ENCODE data around the gene MAN2C1.

The MAN2C1 gene

DNA sequence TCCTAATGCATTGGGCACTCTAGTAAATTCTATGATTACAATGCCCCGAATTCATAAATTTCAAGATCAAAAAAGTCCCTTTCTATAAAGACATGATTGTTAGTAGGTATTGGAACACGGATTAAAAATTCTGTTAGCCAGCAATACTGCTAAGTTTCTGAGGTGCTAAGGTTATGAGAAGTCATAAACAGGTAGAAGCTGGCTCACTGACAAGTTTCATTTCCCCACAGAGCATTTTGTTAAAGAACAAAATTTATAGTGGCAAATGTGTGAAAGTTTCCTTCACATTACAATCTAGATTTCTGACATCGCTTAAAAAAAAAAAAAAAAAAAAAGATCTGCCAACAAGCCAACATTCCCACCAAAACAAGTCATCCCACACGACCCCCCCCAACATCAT is 12.4 kb upstream of the MAN2C1 start:
- WGBS (ENCODE audit: extremely low coverage, insufficient coverage, insufficient read length) = 100% methylated on average over 1 of the region's 4 CpGs
- Histone ChIP-seq H3K4me3 (ENCODE audit: low read depth, low read length) (no peak overlapping the region), H3K27ac (ENCODE audit: low read depth, low read length) (no peak overlapping the region), H2AFZ (ENCODE audit: insufficient read depth, low read length, poor library complexity) (no peak overlapping the region), H3K79me1 (ENCODE audit: low read length) (no peaks in the 10 kb centered on the region), H4K91ac (ENCODE audit: low read depth, low read length) (no peak overlapping the region), H2BK120ac (ENCODE audit: insufficient read depth, low read length, poor library complexity) (no peak overlapping the region), H3K9ac (ENCODE audit: low read length) (no peak overlapping the region), H3K9me3 (ENCODE audit: insufficient read depth, low read depth, low read length) (no peaks in the 10 kb centered on the region), H3K27me3 (ENCODE audit: insufficient read depth, low read length) (no peaks in the 10 kb centered on the region), H3K4me2 (ENCODE audit: low read length) (no peak overlapping the region), H2AK5ac (ENCODE audit: low read length) (no peak overlapping the region), H4K12ac (ENCODE audit: low read depth, low read length) (no peak overlapping the region), H3K4ac (ENCODE audit: low read depth, low read length) (no peak overlapping the region), H3K36me3 (ENCODE audit: control insufficient read depth in 1 of 2, insufficient read depth in 2 of 2, low read length in 2 of 2) (peaks cover 34 to 41% of the 10 kb centered on the region in 2 experiments), H4K8ac (ENCODE audit: low read depth, low read length) (no peak overlapping the region), H3K14ac (ENCODE audit: low read length) (no peak overlapping the region), H3K4me1 (ENCODE audit: control insufficient read depth in 1 of 2, insufficient read depth in 2 of 2, low read length in 2 of 2) (no peaks in the 10 kb centered on the region), H3K23ac (ENCODE audit: low read length) (no peak overlapping the region), H2BK5ac (ENCODE audit: low read depth, low read length, poor library complexity) (no peak overlapping the region), H2BK12ac (ENCODE audit: low read length) (no peak overlapping the region), H3K79me2 (ENCODE audit: control insufficient read depth, insufficient read depth, low read length, poor library complexity) (no peaks in the 10 kb centered on the region), H3K18ac (ENCODE audit: low read length) (no peak overlapping the region)
- DNase-seq = no peak

DNA sequence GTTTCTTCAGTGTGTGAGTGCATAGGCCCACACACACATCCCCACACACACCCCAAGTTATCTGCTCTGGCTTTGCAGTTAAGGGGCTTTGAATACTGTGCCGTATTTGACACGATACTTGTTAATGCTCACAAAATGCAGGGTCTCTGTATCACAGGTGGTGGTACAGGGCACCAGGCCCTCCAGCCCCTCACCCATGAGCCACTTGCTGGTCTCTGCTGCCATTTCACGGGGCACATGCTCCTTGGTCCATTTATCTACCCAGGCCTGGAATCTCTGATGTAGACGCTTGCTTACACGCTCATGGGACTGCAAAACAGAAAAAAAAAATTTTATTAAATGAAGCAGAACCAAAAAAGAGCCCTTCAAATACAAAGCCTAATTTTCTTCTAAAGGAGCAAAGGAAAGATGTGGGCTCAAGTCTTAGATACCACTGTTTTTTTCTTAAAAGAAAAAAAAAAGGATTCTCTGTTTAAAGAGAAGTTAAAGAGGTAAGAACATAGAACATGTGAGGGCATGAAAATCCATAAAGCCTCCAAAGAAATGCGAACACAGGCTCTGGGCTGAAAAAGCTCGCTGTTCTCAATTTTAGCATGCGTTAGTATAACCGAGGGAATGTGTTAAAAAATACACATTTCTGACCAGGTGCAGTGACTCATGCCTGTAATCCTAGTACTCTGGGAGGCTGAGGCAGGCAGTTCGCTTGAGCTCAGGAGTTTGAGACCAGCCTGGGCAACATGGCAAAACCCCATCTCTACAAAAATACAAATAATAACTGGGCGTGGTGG is 3.7 kb upstream of the MAN2C1 start:
- Histone ChIP-seq H3K27me3 (ENCODE audit: insufficient read depth, low read length) (no peaks in the 10 kb centered on the region), H3K9ac (ENCODE audit: low read length) (no peak overlapping the region), H2BK120ac (ENCODE audit: insufficient read depth, low read length, poor library complexity) (no peak overlapping the region), H3K4me1 (ENCODE audit: control insufficient read depth in 1 of 2, insufficient read depth in 2 of 2, low read length in 2 of 2) (peaks cover 3 to 9% of the 10 kb centered on the region in 2 experiments), H4K91ac (ENCODE audit: low read depth, low read length) (no peak overlapping the region), H3K4ac (ENCODE audit: low read depth, low read length) (no peak overlapping the region), H4K8ac (ENCODE audit: low read depth, low read length) (no peak overlapping the region), H3K23ac (ENCODE audit: low read length) (no peak overlapping the region), H3K79me2 (ENCODE audit: control insufficient read depth, insufficient read depth, low read length, poor library complexity) (peaks cover 4% of the 10 kb centered on the region), H2BK12ac (ENCODE audit: low read length) (no peak overlapping the region), H3K9me3 (ENCODE audit: insufficient read depth, low read depth, low read length) (no peaks in the 10 kb centered on the region), H2AFZ (ENCODE audit: insufficient read depth, low read length, poor library complexity) (no peak overlapping the region), H3K14ac (ENCODE audit: low read length) (no peak overlapping the region), H3K36me3 (ENCODE audit: control insufficient read depth in 1 of 2, insufficient read depth in 2 of 2, low read length in 2 of 2) (peaks cover 28 to 47% of the 10 kb centered on the region in 2 experiments), H2AK5ac (ENCODE audit: low read length) (no peak overlapping the region), H3K4me2 (ENCODE audit: low read length) (no peak overlapping the region), H3K18ac (ENCODE audit: low read length) (no peak overlapping the region), H4K12ac (ENCODE audit: low read depth, low read length) (no peak overlapping the region), H3K27ac (ENCODE audit: low read depth, low read length) (no peak overlapping the region), H2BK5ac (ENCODE audit: low read depth, low read length, poor library complexity) (no peak overlapping the region), H3K4me3 (ENCODE audit: low read depth, low read length) (no peak overlapping the region), H3K79me1 (ENCODE audit: low read length) (peaks cover 8% of the 10 kb centered on the region)
- DNase-seq = no peak
- WGBS (ENCODE audit: extremely low coverage, insufficient coverage, insufficient read length) = no CpG with 5 or more reads among the region's 11 CpGs

DNA sequence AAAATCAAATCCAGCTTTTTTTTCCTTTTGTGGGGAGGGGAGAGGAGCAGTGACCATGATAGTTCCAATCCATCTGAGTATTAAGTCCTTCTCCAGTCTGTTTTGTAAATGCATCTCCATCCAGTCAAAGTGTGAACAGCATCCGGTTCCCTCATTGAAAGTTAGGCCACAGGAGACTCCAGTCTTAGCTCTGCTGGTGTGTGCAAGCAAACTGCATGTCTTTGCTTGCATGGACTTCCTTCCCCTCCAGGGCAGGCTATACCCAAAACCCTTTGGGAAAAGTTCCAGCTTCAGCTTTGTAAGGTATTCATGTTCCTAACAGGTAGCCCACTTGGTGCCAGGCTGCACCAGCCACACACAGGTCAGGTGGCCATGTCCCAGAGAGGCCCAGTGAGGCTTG is 3.1 kb upstream of the MAN2C1 start:
- Histone ChIP-seq H4K12ac (ENCODE audit: low read depth, low read length) (no peak overlapping the region), H3K4me2 (ENCODE audit: low read length) (no peak overlapping the region), H3K4ac (ENCODE audit: low read depth, low read length) (no peak overlapping the region), H3K14ac (ENCODE audit: low read length) (no peak overlapping the region), H2BK12ac (ENCODE audit: low read length) (no peak overlapping the region), H2BK120ac (ENCODE audit: insufficient read depth, low read length, poor library complexity) (no peak overlapping the region), H3K36me3 (ENCODE audit: control insufficient read depth in 1 of 2, insufficient read depth in 2 of 2, low read length in 2 of 2) (peaks cover 28 to 49% of the 10 kb centered on the region in 2 experiments), H3K4me3 (ENCODE audit: low read depth, low read length) (no peak overlapping the region), H3K27ac (ENCODE audit: low read depth, low read length) (no peak overlapping the region), H3K79me2 (ENCODE audit: control insufficient read depth, insufficient read depth, low read length, poor library complexity) (peaks cover 4% of the 10 kb centered on the region), H3K79me1 (ENCODE audit: low read length) (peaks cover 8% of the 10 kb centered on the region), H2BK5ac (ENCODE audit: low read depth, low read length, poor library complexity) (no peak overlapping the region), H3K23ac (ENCODE audit: low read length) (no peak overlapping the region), H4K91ac (ENCODE audit: low read depth, low read length) (no peak overlapping the region), H3K27me3 (ENCODE audit: insufficient read depth, low read length) (no peaks in the 10 kb centered on the region), H3K9me3 (ENCODE audit: insufficient read depth, low read depth, low read length) (no peaks in the 10 kb centered on the region), H3K9ac (ENCODE audit: low read length) (no peak overlapping the region), H4K8ac (ENCODE audit: low read depth, low read length) (no peak overlapping the region), H3K18ac (ENCODE audit: low read length) (no peak overlapping the region), H2AFZ (ENCODE audit: insufficient read depth, low read length, poor library complexity) (no peak overlapping the region), H2AK5ac (ENCODE audit: low read length) (no peak overlapping the region), H3K4me1 (ENCODE audit: control insufficient read depth in 1 of 2, insufficient read depth in 2 of 2, low read length in 2 of 2) (peaks cover 3 to 9% of the 10 kb centered on the region in 2 experiments)
- WGBS (ENCODE audit: extremely low coverage, insufficient coverage, insufficient read length) = no CpG with 5 or more reads among the region's 1 CpG
- no peak for DNase-seq

DNA sequence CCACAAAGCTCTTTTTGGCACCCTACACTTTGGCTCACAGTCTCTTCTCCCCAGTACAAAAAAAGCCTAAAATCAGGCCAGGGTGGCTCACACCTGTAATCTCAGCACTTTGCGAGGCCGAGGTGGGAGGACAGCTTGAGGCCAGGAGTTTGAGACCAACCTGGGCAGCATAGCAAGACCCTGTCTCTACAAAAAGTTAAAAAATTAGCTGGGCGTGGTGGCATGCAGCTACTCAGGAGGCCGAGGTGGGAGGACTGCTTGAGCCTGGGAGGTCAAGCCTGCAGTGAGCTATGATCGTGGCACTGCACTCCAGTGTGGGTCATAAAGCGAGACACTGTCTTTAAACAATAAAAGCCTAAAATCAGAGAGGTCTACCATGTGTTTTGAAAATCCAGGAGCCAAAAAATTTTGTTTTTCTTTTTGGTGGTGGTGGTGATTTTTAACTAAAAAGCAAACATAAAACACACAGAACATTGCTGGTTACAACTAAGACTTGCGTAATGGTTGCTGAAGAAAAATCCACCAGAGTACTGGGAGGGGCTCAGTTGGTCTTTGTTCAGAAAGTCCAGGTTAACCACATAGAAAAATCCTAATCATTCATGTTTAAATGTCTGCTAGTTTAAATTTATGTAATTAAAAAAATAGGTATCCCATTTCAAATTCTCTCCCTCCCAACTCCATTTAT is 1.6 kb upstream of the MAN2C1 start:
- Histone ChIP-seq H4K8ac (ENCODE audit: low read depth, low read length) (no peak overlapping the region), H4K91ac (ENCODE audit: low read depth, low read length) (no peak overlapping the region), H2BK120ac (ENCODE audit: insufficient read depth, low read length, poor library complexity) (no peak overlapping the region), H3K9ac (ENCODE audit: low read length) (no peak overlapping the region), H2AFZ (ENCODE audit: insufficient read depth, low read length, poor library complexity) (no peak overlapping the region), H3K4me2 (ENCODE audit: low read length) (no peak overlapping the region), H3K27me3 (ENCODE audit: insufficient read depth, low read length) (no peaks in the 10 kb centered on the region), H3K79me2 (ENCODE audit: control insufficient read depth, insufficient read depth, low read length, poor library complexity) (peaks cover 4% of the 10 kb centered on the region), H3K4me1 (ENCODE audit: control insufficient read depth in 1 of 2, insufficient read depth in 2 of 2, low read length in 2 of 2) (peaks cover 3 to 9% of the 10 kb centered on the region in 2 experiments), H3K27ac (ENCODE audit: low read depth, low read length) (no peak overlapping the region), H3K14ac (ENCODE audit: low read length) (no peak overlapping the region), H2BK12ac (ENCODE audit: low read length) (no peak overlapping the region), H2AK5ac (ENCODE audit: low read length) (no peak overlapping the region), H2BK5ac (ENCODE audit: low read depth, low read length, poor library complexity) (no peak overlapping the region), H3K23ac (ENCODE audit: low read length) (no peak overlapping the region), H3K4ac (ENCODE audit: low read depth, low read length) (peak overlapping the region; percentile 24), H3K18ac (ENCODE audit: low read length) (no peak overlapping the region), H3K9me3 (ENCODE audit: insufficient read depth, low read depth, low read length) (no peaks in the 10 kb centered on the region), H4K12ac (ENCODE audit: low read depth, low read length) (no peak overlapping the region), H3K4me3 (ENCODE audit: low read depth, low read length) (no peak overlapping the region), H3K79me1 (ENCODE audit: low read length) (peaks cover 8% of the 10 kb centered on the region), H3K36me3 (ENCODE audit: control insufficient read depth in 1 of 2, insufficient read depth in 2 of 2, low read length in 2 of 2) (peaks cover 26 to 48% of the 10 kb centered on the region in 2 experiments)
- no CpG with 5 or more reads among the region's 7 CpGs for WGBS (ENCODE audit: extremely low coverage, insufficient coverage, insufficient read length)
- no peak for DNase-seq
